GM12878 (cell line): ENCODE data around the gene LIX1. TPM values are rescaled to one million over a fixed set of nuclear protein-coding genes. Genes with fewer than 3 reads are reported as not detected.

Experiments used
- ATAC-seq: fragments of 200-7000 bp; cut with Tn5 transposase; 3 replicates; pipeline ENCODE4 v1.9.1; 2020; ENCODE audit warnings: mild to moderate bottlenecking, moderate library complexity
- BruUV-seq: library from RNA; stranded (reverse); fragments of 400-500 nt; replicated peaks from 2 replicates; lab custom pipeline; 2021; lab: Mats Ljungman, UMichigan
- CTCF ChIA-PET: fragments of 300-600 bp; sonication (Branson Sonifier 250); formaldehyde crosslinking; extraction: SDS; loops from one replicate; lab custom pipeline; 2021; ENCODE audit warnings: inconsistent platforms; lab: Yijun Ruan, JAX
- POLR2A ChIA-PET: fragments of 350-600 bp; formaldehyde crosslinking; extraction: SDS; loops from one replicate; lab custom pipeline; 2021; ENCODE audit warnings: inconsistent platforms; lab: Charles Lee
- RAD21 ChIA-PET: fragments of 300-600 bp; sonication (Branson Sonifier 250); formaldehyde crosslinking; loops from one replicate; lab custom pipeline; 2023; ENCODE audit warnings: antibody characterized with exemption; ENCODE audit not compliant: unreplicated experiment; lab: Charles Lee
- SMC1A ChIA-PET: fragments of 300-600 bp; sonication (Branson Sonifier 250); formaldehyde crosslinking; loops from one replicate; lab custom pipeline; 2023; ENCODE audit not compliant: unreplicated experiment, uncharacterized antibody; lab: Charles Lee
- DNase-seq: peaks from one replicate; pipeline ENCODE4 v3.0.0-alpha.2; 2011; ENCODE audit warnings: low read depth, low spot score
- FAIRE-seq: peaks from 3 replicates; lab custom pipeline; 2011; peaks lifted over from hg19 to GRCh38; lab: Jason Lieb, UNC
- H2AFZ ChIP-seq: 2 replicates; pipeline ENCODE4 v1.6.0; 2011; ENCODE audit warnings: low read depth, low read length, control low read depth; ENCODE audit not compliant: control insufficient read depth
- H3K27ac ChIP-seq: 2 replicates; pipeline ENCODE4 v1.5.1; 2011; ENCODE audit warnings: control low read depth; ENCODE audit not compliant: control insufficient read depth, insufficient read depth
- H3K27me3 ChIP-seq, 2 experiments: replicated peaks in 1 of 2; 2 replicates each; pipeline versions ENCODE4 v1.6.0 to v1.6.1; 2011; ENCODE audit warnings: low read length in 1 of 2; ENCODE audit not compliant: control insufficient read depth in 2 of 2, insufficient read depth in 2 of 2
- H3K36me3 ChIP-seq, 2 experiments: 2 replicates each; pipeline ENCODE4 v1.5.1; 2011; ENCODE audit warnings: low read length in 1 of 2; ENCODE audit not compliant: control insufficient read depth in 2 of 2, insufficient read depth in 2 of 2
- H3K4me1 ChIP-seq: 2 replicates; pipeline ENCODE4 v1.6.1; 2011; ENCODE audit warnings: mild to moderate bottlenecking, low read length, moderate library complexity, mixed read lengths; ENCODE audit not compliant: control insufficient read depth, insufficient read depth
- H3K4me2 ChIP-seq: 2 replicates; pipeline ENCODE4 v1.6.0; 2011; ENCODE audit warnings: control low read depth; ENCODE audit not compliant: control insufficient read depth, insufficient read depth
- H3K4me3 ChIP-seq: fragments of 200-600 bp; sonication (generic); 2 replicates; pipeline ENCODE4 v1.5.1; 2016
- H3K79me2 ChIP-seq: 2 replicates; pipeline ENCODE4 v1.6.0; 2011; ENCODE audit warnings: low read length; ENCODE audit not compliant: control insufficient read depth, insufficient read depth
- H3K9ac ChIP-seq: 2 replicates; pipeline ENCODE4 v1.8.0; 2011; ENCODE audit warnings: low read length, control low read depth, mixed read lengths; ENCODE audit not compliant: control insufficient read depth, insufficient read depth
- H3K9me3 ChIP-seq: replicated peaks from 3 replicates; pipeline ENCODE4 v1.5.1; 2011; ENCODE audit warnings: mild to moderate bottlenecking, low read length; ENCODE audit not compliant: control insufficient read depth, insufficient read depth
- H4K20me1 ChIP-seq: 2 replicates; pipeline ENCODE4 v1.6.0; 2011; ENCODE audit not compliant: control insufficient read depth, insufficient read depth
- NFYB ChIP-seq: IDR thresholded peaks from 2 replicates; pipeline ENCODE4 v1.6.1; 2011; ENCODE audit warnings: low read depth, mild to moderate bottlenecking, low read length, improper control_type of control experiment, moderate library complexity; ENCODE audit not compliant: insufficient read depth
- POLR2A ChIP-seq: IDR thresholded peaks from 2 replicates; pipeline ENCODE4 v1.6.1; 2011; ENCODE audit warnings: low read depth, mild to moderate bottlenecking, low read length
- RAD21 ChIP-seq: IDR thresholded peaks from 2 replicates; pipeline ENCODE4 v1.6.1; 2011; ENCODE audit warnings: mild to moderate bottlenecking, low read depth, low read length, moderate library complexity; ENCODE audit not compliant: insufficient read depth
- RAD51 ChIP-seq: fragments of 450-650 bp; IDR thresholded peaks from 2 replicates; pipeline ENCODE4 v1.6.1; 2016; ENCODE audit warnings: moderate library complexity, mild to moderate bottlenecking, inconsistent platforms
- RFX5 ChIP-seq: IDR thresholded peaks from 2 replicates; pipeline ENCODE4 v1.6.1; 2011; ENCODE audit warnings: low read depth, low read length, improper control_type of control experiment
- SMARCA5 ChIP-seq: fragments of 450-650 bp; IDR thresholded peaks from 2 replicates; pipeline ENCODE4 v1.6.1; 2017; ENCODE audit warnings: mild to moderate bottlenecking
- ZNF592 ChIP-seq: fragments of 450-650 bp; IDR thresholded peaks from 2 replicates; pipeline ENCODE4 v1.6.1; 2017; ENCODE audit warnings: mild to moderate bottlenecking, moderate library complexity
- WGBS: methylation state at CpG from one replicate; pipeline ENCODE4 v1.1.6; 2016; ENCODE audit warnings: low lambda C conversion rate; ENCODE audit not compliant: insufficient replicate concordance, insufficient coverage; ENCODE audit errors: missing lambda C conversion rate; 5-methylcytosine and 5-hydroxymethylcytosine counted together
- in situ Hi-C: fragments of 300-500 bp; cut with MboI; formaldehyde crosslinking; loops from 9 replicates; pipeline ENCODE4 v1.14.3; 2018; ENCODE audit warnings: mixed read lengths
- intact Hi-C: fragments of 100-400 bp; cut with micrococcal nuclease; formaldehyde crosslinking; loops from one replicate; pipeline ENCODE4 v1.14.2; 2022; ENCODE audit not compliant: unreplicated experiment
- polyA plus RNA-seq, 11 experiments: library from polyadenylated mRNA; depleted of rRNA in 4 of 11; unstranded in 6 of 11; stranded (reverse) in 5 of 11; fragments of >200 nt; fragmentation: Nextera tagmentation in 4 of 11; fragmentation: Illumina TruSeq in 1 of 11; extraction: Ambion mirVana in 4 of 11; extraction: Trizol in 1 of 11; gene quantifications; 1 replicate in 1 of 11; 2 replicates in 10 of 11; pipeline versions ENCODE4 v1.2.1 to v1.2.3, GENCODE V29; 2011 to 2016; ENCODE audit warnings: inconsistent platforms in 2 of 11, missing spikeins in 2 of 11, low read depth in 1 of 11
- total RNA-seq, 4 experiments: library from RNA; depleted of rRNA in 3 of 4; stranded (reverse); fragments of >200 nt in 3 of 4; fragmentation: Illumina TruSeq in 1 of 4; extraction: Trizol in 1 of 4; gene quantifications; 2 replicates each; pipeline versions ENCODE4 v1.2.1 to v1.2.3, GENCODE V29; 2013 to 2021
- TF ChIP-seq, protein P1 (sequence below): IDR thresholded peaks from 2 replicates; pipeline ENCODE4 v1.6.1; 2011; ENCODE audit warnings: low read depth, mild to moderate bottlenecking, low read length, moderate library complexity, borderline replicate concordance; ENCODE audit errors: extremely low read depth

Gene LIX1
- total and polyA plus RNA-seq, 10 of the 15 experiments (the other 5 are each of a cell fraction or from before 2014, with no cell fraction given) = 0.02 to 0.07 (median 0.04) TPM; not detected in 5

- H3K27me3 ChIP-seq = no peaks in the 10 kb centered on the region; a peak in 1 of 4 replicates
- no peak overlapping the region for H3K4me3 ChIP-seq
- no peak overlapping the region for H2AFZ ChIP-seq
- in situ Hi-C loops = no loop called here
- intact Hi-C loops = loop anchor here (5.0 kb wide), 1 partner anchor 99 kb away; the partner anchor contains the start of gene LIX1
- ATAC-seq (peak; percentile 19), FAIRE-seq (no peak), DNase-seq (no peak)
- H3K9me3 ChIP-seq = no peaks in the 10 kb centered on the region
- no peaks in the 10 kb centered on the region for H4K20me1 ChIP-seq
- TF ChIP-seq NFYB (no peak), RFX5 (no peak), POLR2A (no peak), RAD21 (no peak), RAD51 (no peak), ZNF592 (no peak), SMARCA5 (no peak)
- TF ChIP-seq, protein P1, sequence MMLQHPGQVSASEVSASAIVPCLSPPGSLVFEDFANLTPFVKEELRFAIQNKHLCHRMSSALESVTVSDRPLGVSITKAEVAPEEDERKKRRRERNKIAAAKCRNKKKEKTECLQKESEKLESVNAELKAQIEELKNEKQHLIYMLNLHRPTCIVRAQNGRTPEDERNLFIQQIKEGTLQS = no peak
- ChIA-PET RAD21 (interaction anchor here (1.7 to 2.7 kb wide), 2 partner anchors 99 to 174 kb away, joined by 9 to 15 read pairs; partner anchors contain the start of gene LIX1), SMC1A (interaction anchor here (1.0 to 6.7 kb wide), 6 partner anchors 12 to 177 kb away, joined by 4 to 49 read pairs (median 6); partner anchors contain the start of gene LIX1), POLR2A (no interaction called here), CTCF (interaction anchor here (0.9 to 13.3 kb wide), 6 partner anchors 47 to 292 kb away, joined by 3 to 88 read pairs (median 4); partner anchors contain the start of gene LIX1)
- 64% methylated on average over 3 of the region's 3 CpGs for WGBS
- H3K9ac ChIP-seq = no peak overlapping the region
- H3K36me3 ChIP-seq = no peaks in the 10 kb centered on the region
- no TSS peak for BruUV-seq
- H3K4me1 ChIP-seq = no peaks in the 10 kb centered on the region
- H3K27ac ChIP-seq = no peak overlapping the region
- H3K4me2 ChIP-seq = no peak overlapping the region
- H3K79me2 ChIP-seq = no peaks in the 10 kb centered on the region
Measured at GRCh38 chr5:97043511-97043910, 98.9 kb downstream of the LIX1 start.
